Kidney epithelial cell (primary cell): ENCODE data around the gene AMOTL1. TPM values are rescaled to one million over a fixed set of nuclear protein-coding genes. Genes with fewer than 3 reads are reported as not detected.

ENCODE experiments used
- DNase-seq: peaks from one replicate; pipeline ENCODE4 v3.0.0-alpha.2; 2010; ENCODE audit warnings: low read depth
- H3K27me3 ChIP-seq: 2 replicates; pipeline ENCODE4 v1.6.0; 2011; ENCODE audit warnings: low read length; ENCODE audit not compliant: control insufficient read depth, insufficient read depth
- H3K36me3 ChIP-seq: 2 replicates; pipeline ENCODE4 v1.5.1; 2011; ENCODE audit warnings: low read length; ENCODE audit not compliant: control insufficient read depth, insufficient read depth
- H3K4me3 ChIP-seq: 2 replicates; pipeline ENCODE4 v1.5.1; 2011; ENCODE audit warnings: low read depth, mild to moderate bottlenecking, control low read depth, low read length
- total RNA-seq: library from RNA; depleted of rRNA; stranded (reverse); fragments of >200 nt; gene quantifications from 2 replicates; pipeline ENCODE4 v1.2.3, GENCODE V29; 2015
- TF ChIP-seq, protein P1 (sequence below): IDR thresholded peaks from 2 replicates; pipeline ENCODE4 v1.5.1; 2011; ENCODE audit warnings: mild to moderate bottlenecking, moderate library complexity, low read length, control low read depth, inconsistent platforms; ENCODE audit not compliant: insufficient read depth, poor library complexity, severe bottlenecking

Gene AMOTL1
- total RNA-seq, 1 donor from 2014 or later = 48.8 TPM

DNA sequence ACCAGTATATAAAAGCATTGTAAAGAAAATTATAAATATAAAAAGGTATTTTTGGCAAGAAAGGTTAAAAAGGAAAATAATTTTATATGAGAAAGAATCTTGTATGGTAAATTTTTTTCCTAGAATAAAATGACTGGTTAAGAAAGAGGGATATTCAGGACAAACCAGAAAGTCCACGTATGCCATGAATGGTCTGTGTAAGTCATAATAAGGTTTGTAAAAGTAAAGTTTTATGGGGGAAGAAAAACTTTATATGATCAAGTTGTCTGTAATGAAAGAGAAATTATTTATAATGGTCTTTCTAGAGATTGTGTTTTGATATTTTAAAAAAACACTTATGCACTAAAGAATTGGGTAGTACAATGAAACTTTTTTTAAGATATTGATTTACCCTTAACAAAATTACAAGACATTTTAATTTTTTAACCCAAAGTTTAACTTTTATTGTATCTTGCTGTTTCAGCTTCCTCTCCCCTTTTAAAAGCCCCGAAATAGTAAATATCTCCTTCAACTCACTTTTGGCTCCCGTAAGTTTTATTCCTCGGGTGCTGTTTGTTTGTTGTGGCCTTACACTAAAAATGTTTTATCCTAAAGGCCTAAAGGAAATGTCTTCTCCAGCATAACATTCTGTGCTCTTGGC is 47.7 kb downstream of the AMOTL1 start:
- Histone ChIP-seq H3K4me3 (no peak overlapping the region), H3K36me3 (peaks cover 6% of the 10 kb centered on the region), H3K27me3 (no peaks in the 10 kb centered on the region)
- DNase-seq = no peak
- TF ChIP-seq, protein P1, sequence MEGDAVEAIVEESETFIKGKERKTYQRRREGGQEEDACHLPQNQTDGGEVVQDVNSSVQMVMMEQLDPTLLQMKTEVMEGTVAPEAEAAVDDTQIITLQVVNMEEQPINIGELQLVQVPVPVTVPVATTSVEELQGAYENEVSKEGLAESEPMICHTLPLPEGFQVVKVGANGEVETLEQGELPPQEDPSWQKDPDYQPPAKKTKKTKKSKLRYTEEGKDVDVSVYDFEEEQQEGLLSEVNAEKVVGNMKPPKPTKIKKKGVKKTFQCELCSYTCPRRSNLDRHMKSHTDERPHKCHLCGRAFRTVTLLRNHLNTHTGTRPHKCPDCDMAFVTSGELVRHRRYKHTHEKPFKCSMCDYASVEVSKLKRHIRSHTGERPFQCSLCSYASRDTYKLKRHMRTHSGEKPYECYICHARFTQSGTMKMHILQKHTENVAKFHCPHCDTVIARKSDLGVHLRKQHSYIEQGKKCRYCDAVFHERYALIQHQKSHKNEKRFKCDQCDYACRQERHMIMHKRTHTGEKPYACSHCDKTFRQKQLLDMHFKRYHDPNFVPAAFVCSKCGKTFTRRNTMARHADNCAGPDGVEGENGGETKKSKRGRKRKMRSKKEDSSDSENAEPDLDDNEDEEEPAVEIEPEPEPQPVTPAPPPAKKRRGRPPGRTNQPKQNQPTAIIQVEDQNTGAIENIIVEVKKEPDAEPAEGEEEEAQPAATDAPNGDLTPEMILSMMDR = no peak

DNA sequence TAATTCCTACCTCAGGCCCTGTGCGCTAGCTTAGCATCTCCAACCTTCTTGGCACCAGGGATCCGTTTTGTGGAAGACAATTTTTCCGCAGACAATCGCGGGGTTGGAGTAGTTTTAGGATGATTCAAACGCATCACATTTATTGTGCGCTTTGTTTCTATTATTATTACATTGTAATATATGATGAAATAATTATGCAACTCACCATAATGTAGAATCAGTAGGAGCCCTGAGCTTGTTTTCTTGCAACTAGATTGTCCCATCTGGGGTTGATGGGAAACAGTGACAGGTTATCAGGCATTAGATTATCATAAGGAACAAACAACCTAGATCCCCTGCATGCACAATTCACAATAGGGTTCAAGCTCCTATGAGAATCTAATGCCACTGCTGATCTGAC is 52.3 kb downstream of the AMOTL1 start:
- no peaks in the 10 kb centered on the region for H3K27me3 ChIP-seq
- TF ChIP-seq, protein P1 = no peak
- H3K4me3 ChIP-seq = no peak overlapping the region
- peaks cover 4% of the 10 kb centered on the region for H3K36me3 ChIP-seq
- no peak for DNase-seq

DNA sequence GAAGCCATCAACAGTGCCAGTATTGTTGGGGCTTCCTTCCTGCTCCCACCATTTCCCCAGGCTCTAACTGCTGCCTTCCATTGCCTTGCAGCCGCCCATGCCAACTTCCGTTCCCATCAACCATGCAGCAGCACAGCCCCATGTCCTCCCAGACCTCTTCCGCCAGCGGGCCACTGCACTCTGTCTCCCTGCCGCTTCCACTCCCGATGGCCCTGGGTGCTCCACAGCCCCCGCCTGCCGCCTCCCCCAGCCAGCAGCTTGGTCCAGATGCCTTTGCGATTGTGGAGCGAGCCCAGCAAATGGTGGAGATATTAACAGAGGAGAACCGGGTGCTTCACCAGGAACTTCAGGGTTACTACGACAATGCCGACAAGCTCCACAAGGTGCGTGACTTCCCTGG is 53.3 kb downstream of the AMOTL1 start:
- H3K36me3 ChIP-seq = peaks cover 6% of the 10 kb centered on the region
- TF ChIP-seq, protein P1 = no peak
- no peak overlapping the region for H3K4me3 ChIP-seq
- DNase-seq = no peak
- H3K27me3 ChIP-seq = no peaks in the 10 kb centered on the region

DNA sequence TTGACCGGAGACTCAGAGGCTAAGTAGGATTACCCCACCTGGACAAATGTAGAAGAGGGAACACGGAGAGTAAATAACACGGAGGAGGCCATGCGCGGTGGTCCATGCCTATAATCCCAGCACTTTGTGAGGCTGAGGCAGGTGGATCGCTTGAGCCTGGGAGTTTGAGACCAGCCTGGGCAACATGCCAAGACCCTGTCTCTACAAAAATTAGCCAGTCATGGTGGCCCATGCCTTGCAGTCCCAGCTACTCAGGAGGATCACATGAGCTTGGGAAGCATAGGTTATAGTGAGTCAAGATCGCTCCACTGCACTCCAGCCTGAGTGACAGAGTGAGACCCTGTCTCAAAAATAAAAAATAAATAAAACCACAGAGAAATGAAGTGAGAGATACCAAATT is 53.9 kb downstream of the AMOTL1 start:
- Histone ChIP-seq H3K36me3 (peaks cover 6% of the 10 kb centered on the region), H3K27me3 (no peaks in the 10 kb centered on the region), H3K4me3 (no peak overlapping the region)
- TF ChIP-seq, protein P1 = no peak
- DNase-seq = no peak

- TF ChIP-seq, protein P1 = no peak
- DNase-seq = no peak
- Histone ChIP-seq H3K4me3 (no peak overlapping the region), H3K36me3 (peaks cover 6% of the 10 kb centered on the region), H3K27me3 (no peaks in the 10 kb centered on the region)
Observed at GRCh38 chr11:94823102-94823732, 55.1 kb downstream of the AMOTL1 start.

DNA sequence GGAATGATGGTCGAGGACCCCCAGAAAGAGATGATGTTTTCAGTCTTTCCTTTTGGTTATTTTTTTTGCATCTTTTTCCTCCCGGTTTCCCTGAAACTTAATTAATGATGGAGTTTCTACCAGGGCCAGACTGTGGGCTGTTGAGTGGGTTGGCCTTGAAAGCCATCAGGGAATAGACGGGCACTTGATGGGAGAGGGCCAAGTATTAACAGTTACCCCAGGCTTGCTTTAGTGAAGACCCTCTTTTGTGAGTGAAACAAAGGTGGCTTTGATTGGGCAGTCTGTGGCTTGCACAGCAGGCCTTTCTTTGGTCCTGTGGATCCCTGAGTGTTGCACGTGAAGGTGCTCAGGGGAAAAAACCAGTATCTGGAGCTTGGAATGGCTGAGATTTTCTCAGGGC is 56.9 kb downstream of the AMOTL1 start:
- Histone ChIP-seq H3K27me3 (no peaks in the 10 kb centered on the region), H3K4me3 (no peak overlapping the region), H3K36me3 (peaks cover 6% of the 10 kb centered on the region)
- DNase-seq = no peak
- TF ChIP-seq, protein P1 = no peak
